GM23338 (cell line): ENCODE data around the gene ARL15. TPM values are rescaled to one million over a fixed set of nuclear protein-coding genes. Genes with fewer than 3 reads are reported as not detected.

ENCODE experiments used
- ATAC-seq: fragments of 200-7000 bp; cut with Tn5 transposase; 3 replicates; pipeline ENCODE4 v1.9.1; 2020
- DNase-seq: peaks from one replicate; pipeline ENCODE4 v3.0.0-alpha.2; 2015; ENCODE audit warnings: low spot score
- H2AFZ ChIP-seq: fragments of 200-600 bp; sonication (generic); 2 replicates; pipeline ENCODE4 v1.8.0; 2016; ENCODE audit warnings: antibody characterized with exemption, mild to moderate bottlenecking, moderate library complexity
- H3F3A ChIP-seq: fragments of 200-600 bp; sonication (generic); replicated peaks from 2 replicates; pipeline ENCODE4 v1.8.0; 2017; ENCODE audit warnings: antibody characterized with exemption, mixed run types, low read depth
- H3K27ac ChIP-seq: fragments of 200-600 bp; sonication (generic); 2 replicates; pipeline ENCODE4 v1.6.1; 2016; ENCODE audit warnings: low read depth
- H3K27me3 ChIP-seq: fragments of 200-600 bp; sonication (generic); 2 replicates; pipeline ENCODE4 v1.8.0; 2016; ENCODE audit warnings: mild to moderate bottlenecking, mixed run types, moderate library complexity; ENCODE audit not compliant: insufficient read depth
- H3K36me3 ChIP-seq: fragments of 200-600 bp; sonication (generic); 2 replicates; pipeline ENCODE4 v1.8.0; 2016; ENCODE audit warnings: mild to moderate bottlenecking; ENCODE audit not compliant: insufficient read depth
- H3K4me1 ChIP-seq: fragments of 200-600 bp; sonication (generic); 2 replicates; pipeline ENCODE4 v1.8.0; 2016; ENCODE audit warnings: mild to moderate bottlenecking, moderate library complexity; ENCODE audit not compliant: insufficient read depth
- H3K4me2 ChIP-seq: fragments of 200-600 bp; sonication (generic); 2 replicates; pipeline ENCODE4 v1.7.1; 2017; ENCODE audit warnings: mixed run types
- H3K4me3 ChIP-seq: fragments of 200-600 bp; sonication (generic); 2 replicates; pipeline ENCODE4 v1.6.1; 2016; ENCODE audit warnings: mixed run types
- H3K79me2 ChIP-seq: fragments of 200-600 bp; sonication (generic); replicated peaks from 2 replicates; pipeline ENCODE4 v1.8.0; 2017; ENCODE audit warnings: mild to moderate bottlenecking; ENCODE audit not compliant: insufficient read depth
- H3K9me2 ChIP-seq: fragments of 200-600 bp; sonication (generic); 2 replicates; pipeline ENCODE4 v1.8.0; 2017; ENCODE audit not compliant: insufficient read depth
- H4K20me1 ChIP-seq: fragments of 200-600 bp; sonication (generic); replicated peaks from 2 replicates; pipeline ENCODE4 v1.8.0; 2017; ENCODE audit warnings: mild to moderate bottlenecking; ENCODE audit not compliant: insufficient read depth
- H3K27ac Mint-ChIP-seq: 2 replicates; pipeline ENCODE4 v1.8.0; 2020; ENCODE audit warnings: inconsistent platforms, mild to moderate bottlenecking, moderate library complexity, mixed read lengths
- H3K27me3 Mint-ChIP-seq: 3 replicates; pipeline ENCODE4 v1.8.0; 2022; ENCODE audit warnings: low read depth, mild to moderate bottlenecking, moderate library complexity, mixed read lengths, inconsistent platforms; ENCODE audit not compliant: insufficient read depth, poor library complexity
- H3K36me3 Mint-ChIP-seq: 3 replicates; pipeline ENCODE4 v1.8.0; 2021; ENCODE audit warnings: low read depth, mild to moderate bottlenecking, inconsistent platforms, moderate library complexity, mixed read lengths
- H3K4me1 Mint-ChIP-seq: 3 replicates; pipeline ENCODE4 v1.8.0; 2020; ENCODE audit warnings: mild to moderate bottlenecking, inconsistent platforms, mixed read lengths
- H3K4me3 Mint-ChIP-seq: 3 replicates; pipeline ENCODE4 v1.8.0; 2021; ENCODE audit warnings: moderate library complexity, mild to moderate bottlenecking, inconsistent platforms, mixed read lengths
- H3K9me3 Mint-ChIP-seq: 3 replicates; pipeline ENCODE4 v1.8.0; 2020; ENCODE audit warnings: moderate library complexity, mild to moderate bottlenecking, inconsistent platforms, mixed read lengths
- CREB1 ChIP-seq: fragments of 250-450 bp; sonication (Bioruptor Pico); IDR thresholded peaks from 2 replicates; pipeline ENCODE4 v1.5.0; 2020; ENCODE audit warnings: low read depth, mild to moderate bottlenecking, moderate library complexity
- EZH2 ChIP-seq: fragments of 200-600 bp; sonication (generic); IDR thresholded peaks from one replicate; pipeline ENCODE4 v1.8.0; 2017; ENCODE audit warnings: antibody characterized with exemption, mild to moderate bottlenecking, low read depth; ENCODE audit not compliant: unreplicated experiment
- JUNB ChIP-seq: IDR thresholded peaks from one replicate; pipeline ENCODE4 v1.6.1; 2016; ENCODE audit warnings: antibody characterized with exemption; ENCODE audit not compliant: unreplicated experiment
- STAT1 ChIP-seq: IDR thresholded peaks from one replicate; pipeline ENCODE4 v1.6.1; 2016; ENCODE audit warnings: antibody characterized with exemption; ENCODE audit not compliant: unreplicated experiment
- ZNF114 ChIP-seq: fragments of 250-450 bp; sonication (Bioruptor Pico); IDR thresholded peaks from 2 replicates; pipeline ENCODE4 v1.5.0; 2020; ENCODE audit warnings: mild to moderate bottlenecking, moderate library complexity
- polyA plus RNA-seq: library from polyadenylated mRNA; unstranded; fragments of >200 nt; fragmentation: Nextera tagmentation; extraction: Ambion mirVana; gene quantifications from 2 replicates; pipeline ENCODE4 v1.2.1, GENCODE V29; 2016
- total RNA-seq: library from RNA; depleted of rRNA; stranded (reverse); fragments of >200 nt; shearing (Covaris generic); gene quantifications from 2 replicates; pipeline ENCODE4 v1.2.3, GENCODE V29; 2014
- TF ChIP-seq, protein P1 (sequence below): IDR thresholded peaks from 2 replicates; pipeline ENCODE4 v1.6.1; 2016; ENCODE audit warnings: antibody characterized with exemption
- TF ChIP-seq, protein P2 (sequence below), 2 experiments: fragments of 200-600 bp in 1 of 2; sonication (generic) in 1 of 2; conservative IDR thresholded peaks; 2 replicates each; pipeline versions ENCODE4 v1.5.1 to v1.6.1; 2016 to 2017; ENCODE audit warnings: antibody characterized with exemption in 2 of 2, low read depth in 2 of 2, mild to moderate bottlenecking in 2 of 2, moderate library complexity in 1 of 2
- TF ChIP-seq, protein P3 (sequence below): IDR thresholded peaks from one replicate; pipeline ENCODE4 v1.6.1; 2018; ENCODE audit warnings: antibody characterized with exemption; ENCODE audit not compliant: unreplicated experiment

Gene ARL15
- total and polyA plus RNA-seq, 2 experiments from 2014 or later = 13.0 to 54.0 TPM

DNA sequence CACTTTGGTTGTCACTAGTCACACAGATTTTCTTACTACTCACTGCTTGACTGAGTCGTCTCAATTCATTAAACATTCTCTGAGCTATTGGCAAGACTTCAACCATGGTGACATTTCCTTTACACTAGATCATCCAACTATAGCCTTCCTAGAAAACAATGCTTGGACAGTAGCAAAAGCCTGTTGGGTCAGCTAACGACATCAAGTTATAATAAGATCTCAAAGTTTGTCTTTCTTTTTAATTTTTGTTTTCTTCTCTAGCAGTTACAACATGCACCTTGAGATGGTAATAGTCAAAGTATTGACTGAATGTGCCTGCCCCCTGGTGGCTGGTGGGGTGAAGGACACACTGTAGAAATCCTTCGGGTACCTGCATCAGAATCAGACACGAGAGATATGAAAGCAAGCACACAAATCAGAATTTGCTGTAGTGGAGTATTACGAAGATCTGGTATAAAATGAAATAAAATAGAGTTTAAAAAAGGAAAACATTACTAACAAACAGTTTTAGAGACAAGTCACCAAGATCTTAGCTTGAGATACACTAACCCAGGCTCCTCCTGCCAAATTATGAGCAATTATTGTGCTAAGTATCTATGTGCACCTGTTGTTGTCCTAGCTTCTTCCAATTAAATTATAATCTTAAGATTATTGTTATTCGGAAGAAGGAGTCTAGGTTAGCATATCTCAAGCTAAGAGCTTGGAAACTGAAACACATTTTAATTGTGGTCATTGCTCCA, 81.2 kb downstream of the ARL15 start:
- ATAC-seq = peak; percentile 83
- H4K20me1 ChIP-seq = no peaks in the 10 kb centered on the region; the same call in 1 of the 2 replicates
- H3K4me1 ChIP-seq = no peaks in the 10 kb centered on the region
- H2AFZ ChIP-seq = no peak overlapping the region
- H3K4me3 ChIP-seq = no peak overlapping the region
- no peak overlapping the region for H3K27ac ChIP-seq
- TF ChIP-seq STAT1 = no peak
- TF ChIP-seq JUNB = no peak
- TF ChIP-seq, protein P1, sequence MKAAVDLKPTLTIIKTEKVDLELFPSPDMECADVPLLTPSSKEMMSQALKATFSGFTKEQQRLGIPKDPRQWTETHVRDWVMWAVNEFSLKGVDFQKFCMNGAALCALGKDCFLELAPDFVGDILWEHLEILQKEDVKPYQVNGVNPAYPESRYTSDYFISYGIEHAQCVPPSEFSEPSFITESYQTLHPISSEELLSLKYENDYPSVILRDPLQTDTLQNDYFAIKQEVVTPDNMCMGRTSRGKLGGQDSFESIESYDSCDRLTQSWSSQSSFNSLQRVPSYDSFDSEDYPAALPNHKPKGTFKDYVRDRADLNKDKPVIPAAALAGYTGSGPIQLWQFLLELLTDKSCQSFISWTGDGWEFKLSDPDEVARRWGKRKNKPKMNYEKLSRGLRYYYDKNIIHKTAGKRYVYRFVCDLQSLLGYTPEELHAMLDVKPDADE = no peak
- TF ChIP-seq, protein P2, sequence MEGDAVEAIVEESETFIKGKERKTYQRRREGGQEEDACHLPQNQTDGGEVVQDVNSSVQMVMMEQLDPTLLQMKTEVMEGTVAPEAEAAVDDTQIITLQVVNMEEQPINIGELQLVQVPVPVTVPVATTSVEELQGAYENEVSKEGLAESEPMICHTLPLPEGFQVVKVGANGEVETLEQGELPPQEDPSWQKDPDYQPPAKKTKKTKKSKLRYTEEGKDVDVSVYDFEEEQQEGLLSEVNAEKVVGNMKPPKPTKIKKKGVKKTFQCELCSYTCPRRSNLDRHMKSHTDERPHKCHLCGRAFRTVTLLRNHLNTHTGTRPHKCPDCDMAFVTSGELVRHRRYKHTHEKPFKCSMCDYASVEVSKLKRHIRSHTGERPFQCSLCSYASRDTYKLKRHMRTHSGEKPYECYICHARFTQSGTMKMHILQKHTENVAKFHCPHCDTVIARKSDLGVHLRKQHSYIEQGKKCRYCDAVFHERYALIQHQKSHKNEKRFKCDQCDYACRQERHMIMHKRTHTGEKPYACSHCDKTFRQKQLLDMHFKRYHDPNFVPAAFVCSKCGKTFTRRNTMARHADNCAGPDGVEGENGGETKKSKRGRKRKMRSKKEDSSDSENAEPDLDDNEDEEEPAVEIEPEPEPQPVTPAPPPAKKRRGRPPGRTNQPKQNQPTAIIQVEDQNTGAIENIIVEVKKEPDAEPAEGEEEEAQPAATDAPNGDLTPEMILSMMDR (conservative IDR thresholded peaks at IDR 0.05; ENCODE audit: low read depth in 2 of 2) = peak; percentile 89 to 98
- TF ChIP-seq ZNF114 (CRISPR knock-in tag) = no peak
- no peak overlapping the region for H3K4me2 ChIP-seq
- H3K4me3 Mint-ChIP-seq = no peak overlapping the region
- no peaks in the 10 kb centered on the region for H3K27me3 ChIP-seq
- no peaks in the 10 kb centered on the region; the same call in 1 of the 2 replicates for H3K9me2 ChIP-seq
- no peaks in the 10 kb centered on the region for H3F3A ChIP-seq
- peak; percentile 81 for DNase-seq
- H3K27ac Mint-ChIP-seq = no peak overlapping the region
- H3K4me1 Mint-ChIP-seq = peaks cover 5% of the 10 kb centered on the region; the same call in 2 of the 3 replicates
- H3K36me3 ChIP-seq = no peaks in the 10 kb centered on the region
- H3K79me2 ChIP-seq = peaks cover 10% of the 10 kb centered on the region; the same call in 1 of the 2 replicates
- no peaks in the 10 kb centered on the region; the same call in 1 of the 3 replicates for H3K9me3 Mint-ChIP-seq
- no peaks in the 10 kb centered on the region; the same call in 1 of the 3 replicates for H3K36me3 Mint-ChIP-seq
- no peaks in the 10 kb centered on the region for H3K27me3 Mint-ChIP-seq

DNA sequence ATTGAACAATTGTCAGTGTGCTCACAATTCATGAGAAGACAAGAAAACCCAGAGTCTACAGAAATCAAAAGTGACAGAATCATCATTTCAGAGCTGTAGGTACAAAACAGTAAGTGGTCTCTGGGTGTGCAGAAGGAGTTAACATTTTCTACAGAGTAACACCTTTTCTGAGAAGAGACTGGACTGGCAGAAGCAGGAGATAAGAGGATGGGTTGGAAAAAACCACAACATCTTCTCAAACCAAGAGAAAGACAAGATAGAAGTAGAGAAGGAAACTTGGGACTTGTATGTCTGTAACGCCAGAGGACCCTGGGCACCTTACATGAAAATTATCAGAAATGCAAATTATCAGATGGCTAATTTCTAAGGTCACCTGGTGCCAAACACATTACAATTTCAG, 82.6 kb downstream of the ARL15 start:
- no peak for TF ChIP-seq EZH2
- TF ChIP-seq, protein P2 (conservative IDR thresholded peaks at IDR 0.05; ENCODE audit: low read depth in 2 of 2) = no peak
- no peak for TF ChIP-seq CREB1 (CRISPR knock-in tag)
- TF ChIP-seq, protein P3, sequence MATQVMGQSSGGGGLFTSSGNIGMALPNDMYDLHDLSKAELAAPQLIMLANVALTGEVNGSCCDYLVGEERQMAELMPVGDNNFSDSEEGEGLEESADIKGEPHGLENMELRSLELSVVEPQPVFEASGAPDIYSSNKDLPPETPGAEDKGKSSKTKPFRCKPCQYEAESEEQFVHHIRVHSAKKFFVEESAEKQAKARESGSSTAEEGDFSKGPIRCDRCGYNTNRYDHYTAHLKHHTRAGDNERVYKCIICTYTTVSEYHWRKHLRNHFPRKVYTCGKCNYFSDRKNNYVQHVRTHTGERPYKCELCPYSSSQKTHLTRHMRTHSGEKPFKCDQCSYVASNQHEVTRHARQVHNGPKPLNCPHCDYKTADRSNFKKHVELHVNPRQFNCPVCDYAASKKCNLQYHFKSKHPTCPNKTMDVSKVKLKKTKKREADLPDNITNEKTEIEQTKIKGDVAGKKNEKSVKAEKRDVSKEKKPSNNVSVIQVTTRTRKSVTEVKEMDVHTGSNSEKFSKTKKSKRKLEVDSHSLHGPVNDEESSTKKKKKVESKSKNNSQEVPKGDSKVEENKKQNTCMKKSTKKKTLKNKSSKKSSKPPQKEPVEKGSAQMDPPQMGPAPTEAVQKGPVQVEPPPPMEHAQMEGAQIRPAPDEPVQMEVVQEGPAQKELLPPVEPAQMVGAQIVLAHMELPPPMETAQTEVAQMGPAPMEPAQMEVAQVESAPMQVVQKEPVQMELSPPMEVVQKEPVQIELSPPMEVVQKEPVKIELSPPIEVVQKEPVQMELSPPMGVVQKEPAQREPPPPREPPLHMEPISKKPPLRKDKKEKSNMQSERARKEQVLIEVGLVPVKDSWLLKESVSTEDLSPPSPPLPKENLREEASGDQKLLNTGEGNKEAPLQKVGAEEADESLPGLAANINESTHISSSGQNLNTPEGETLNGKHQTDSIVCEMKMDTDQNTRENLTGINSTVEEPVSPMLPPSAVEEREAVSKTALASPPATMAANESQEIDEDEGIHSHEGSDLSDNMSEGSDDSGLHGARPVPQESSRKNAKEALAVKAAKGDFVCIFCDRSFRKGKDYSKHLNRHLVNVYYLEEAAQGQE = no peak
- Histone ChIP-seq H3K4me2 (no peak overlapping the region), H3K4me3 (no peak overlapping the region), H4K20me1 (no peaks in the 10 kb centered on the region; the same call in 1 of the 2 replicates), H3K9me2 (no peaks in the 10 kb centered on the region; the same call in 1 of the 2 replicates), H3K4me1 (no peaks in the 10 kb centered on the region), H2AFZ (no peak overlapping the region), H3K36me3 (no peaks in the 10 kb centered on the region), H3F3A (no peaks in the 10 kb centered on the region), H3K27me3 (no peaks in the 10 kb centered on the region), H3K27ac (no peak overlapping the region), H3K79me2 (peaks cover 10% of the 10 kb centered on the region; the same call in 1 of the 2 replicates)
- no peak overlapping the region for H3K27ac Mint-ChIP-seq
- H3K9me3 Mint-ChIP-seq = no peaks in the 10 kb centered on the region; the same call in 1 of the 3 replicates
- H3K27me3 Mint-ChIP-seq = no peaks in the 10 kb centered on the region
- peaks cover 5% of the 10 kb centered on the region; the same call in 2 of the 3 replicates for H3K4me1 Mint-ChIP-seq
- H3K36me3 Mint-ChIP-seq = peaks cover 5% of the 10 kb centered on the region; the same call in 2 of the 3 replicates
- no peak for ATAC-seq
- no peak for DNase-seq
- H3K4me3 Mint-ChIP-seq = no peak overlapping the region
